Measurements from ENCODE around the gene TSPAN4. TPM values are rescaled to one million over a fixed set of nuclear protein-coding genes. Genes with fewer than 3 reads are reported as not detected.

Gene TSPAN4, protein sequence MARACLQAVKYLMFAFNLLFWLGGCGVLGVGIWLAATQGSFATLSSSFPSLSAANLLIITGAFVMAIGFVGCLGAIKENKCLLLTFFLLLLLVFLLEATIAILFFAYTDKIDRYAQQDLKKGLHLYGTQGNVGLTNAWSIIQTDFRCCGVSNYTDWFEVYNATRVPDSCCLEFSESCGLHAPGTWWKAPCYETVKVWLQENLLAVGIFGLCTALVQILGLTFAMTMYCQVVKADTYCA
- total RNA-seq: 40.5 TPM
- long read RNA-seq, transcript TSPAN4-203 (9 exons, 1,423 nt): major isoform, 48 of 117 reads
- long read RNA-seq, transcript TSPAN4-205 (9 exons, 1,426 nt): minor isoform, 12 of 117 reads
- long read RNA-seq, partial matches to known transcripts: 6 of 117 reads
- long read RNA-seq, other reads (novel, unspliced or antisense): 40 of 117 reads

GRCh38 chr11:842370-843002 is at the start of gene TSPAN4, which contains the start of gene POLR2L:
TSPAN4 (plus strand) TSS chr11:842852; CDS start chr11:850305, 7,453 bp downstream.
POLR2L (minus strand) TSS chr11:842529; CDS start chr11:842508, 21 bp downstream.
- ATAC-seq (peak; percentile 52), DNase-seq (peak; percentile 95)
- intact Hi-C loops (cut with micrococcal nuclease): no loop called here

GRCh38 chr11:792873-793272 is 49.8 kb upstream of the TSPAN4 start:
- DNase-seq (no peak), ATAC-seq (no peak)
- intact Hi-C loops (cut with micrococcal nuclease): no loop called here

DNA sequence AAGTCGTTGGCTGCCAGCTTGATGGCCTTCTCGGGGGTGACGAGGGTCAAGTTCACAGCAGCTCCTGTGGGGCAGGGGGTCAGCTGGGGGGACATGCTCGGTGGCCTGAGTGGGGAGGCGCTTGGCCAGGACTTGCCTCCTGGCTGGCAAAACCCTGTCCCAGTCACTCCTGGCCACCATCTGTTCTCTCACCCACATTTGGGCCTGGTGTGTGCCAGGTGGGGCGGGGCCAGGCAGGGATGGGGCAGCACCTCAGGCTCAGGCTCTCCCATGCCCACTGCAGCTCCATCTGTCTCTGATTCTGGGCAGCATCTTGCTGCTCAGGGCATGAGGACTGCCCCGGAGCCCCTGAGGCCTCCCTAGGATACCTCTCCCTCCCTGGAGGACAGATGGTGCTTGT is 49.1 kb upstream of the TSPAN4 start:
- DNase-seq: no peak
- ATAC-seq: no peak
- intact Hi-C loops (cut with micrococcal nuclease): no loop called here

- ATAC-seq (no peak), DNase-seq (no peak)
- intact Hi-C loops (cut with micrococcal nuclease): no loop called here
Measured at GRCh38 chr11:794013-794765, 48.5 kb upstream of the TSPAN4 start.

GRCh38 chr11:794766-795633 is 47.7 kb upstream of the TSPAN4 start:
- ATAC-seq: no peak
- DNase-seq: peak; percentile 34

GRCh38 chr11:795634-796564 is 46.8 kb upstream of the TSPAN4 start:
- peak; percentile 57 for ATAC-seq

More at GRCh38 chr11:794766-795633, 47.7 kb upstream of the TSPAN4 start:
- intact Hi-C loops (cut with micrococcal nuclease): no loop called here

GRCh38 chr11:796565-797295 is 45.9 kb upstream of the TSPAN4 start:
- no peak for ATAC-seq
- intact Hi-C loops (cut with micrococcal nuclease): no loop called here
- DNase-seq: peak; percentile 34

More at GRCh38 chr11:795634-796564, 46.8 kb upstream of the TSPAN4 start:
- intact Hi-C loops (cut with micrococcal nuclease): no loop called here
- DNase-seq: peak; percentile 81

DNA sequence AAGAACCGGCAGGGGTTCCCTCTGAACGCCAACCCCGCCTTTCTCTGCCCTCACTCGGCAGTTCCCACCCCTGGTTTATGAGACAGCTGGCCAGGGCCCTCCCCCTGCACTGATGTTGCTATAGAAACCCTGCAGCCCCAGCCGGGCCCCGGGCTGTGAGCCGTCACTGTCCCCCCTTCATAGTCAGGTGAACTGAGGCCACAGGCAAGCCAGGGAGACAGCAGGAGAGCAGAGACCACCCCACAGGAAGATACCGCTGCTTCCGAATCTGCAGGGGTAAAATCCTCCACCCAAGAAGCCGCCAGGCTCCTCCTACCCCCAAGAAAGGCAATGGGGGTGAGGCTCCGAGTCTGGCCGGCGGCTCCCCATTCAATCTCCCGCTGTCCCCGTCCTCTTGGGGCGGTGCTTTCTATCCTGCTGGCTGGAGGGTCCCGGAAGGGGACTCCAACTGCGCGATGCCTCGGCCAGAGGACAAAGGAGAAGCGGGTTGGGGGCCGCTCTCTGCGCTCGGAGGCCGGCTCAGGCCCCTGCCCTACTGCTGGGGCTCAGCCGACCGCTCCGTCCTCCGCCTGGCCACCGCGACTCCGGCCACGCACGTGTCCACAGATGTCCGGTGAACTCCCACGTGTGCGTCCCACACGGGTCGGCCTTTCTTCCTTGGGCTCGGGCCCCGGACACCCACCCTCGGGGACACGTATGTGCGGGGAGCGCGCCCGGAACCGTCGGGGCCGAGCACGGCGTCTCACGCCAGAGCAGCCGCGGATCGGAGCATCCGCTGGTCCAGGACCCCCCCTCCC is 45.2 kb upstream of the TSPAN4 start:
- intact Hi-C loops (cut with micrococcal nuclease): no loop called here
- ATAC-seq (peak; percentile 57), DNase-seq (peak; percentile 78)

DNA sequence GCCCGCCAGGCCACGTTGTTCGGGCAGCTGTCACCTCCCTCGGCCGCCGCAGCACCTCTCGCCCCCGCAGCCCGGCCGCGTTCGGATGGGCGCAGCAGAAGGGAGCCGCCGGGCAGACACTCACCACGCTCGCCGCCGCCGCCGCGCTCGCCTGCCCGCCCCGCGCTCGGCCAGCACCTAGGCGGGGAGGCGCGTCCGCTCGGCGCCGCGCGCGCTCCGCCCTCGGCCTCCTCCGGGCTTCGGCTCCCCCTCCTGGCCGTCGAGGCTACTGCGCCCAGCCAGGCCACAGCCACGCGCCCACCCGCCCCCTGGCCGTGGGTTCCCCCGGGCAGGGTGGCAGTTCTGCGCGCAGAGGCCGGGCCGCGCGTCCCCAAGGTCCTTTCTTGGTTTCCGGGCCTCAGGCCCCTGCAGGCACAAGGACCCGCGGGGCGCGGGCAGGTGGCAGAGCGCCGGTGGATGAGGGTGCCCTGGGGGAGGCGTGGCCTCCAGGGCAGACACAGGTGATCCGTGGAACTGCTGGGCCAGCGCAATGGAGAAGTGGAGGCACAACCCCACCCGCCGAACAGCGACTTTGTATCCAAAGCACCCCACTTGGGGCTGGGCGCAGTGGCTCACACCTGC is 44.4 kb upstream of the TSPAN4 start, which contains the start of gene SLC25A22:
SLC25A22 (minus strand) TSS at position 189 of the 621 bp plus-strand sequence. CDS start 3,275 bp downstream, outside the sequence.
- intact Hi-C loops (cut with micrococcal nuclease): no loop called here
- DNase-seq (peak; percentile 90), ATAC-seq (peak; percentile 76)

GRCh38 chr11:799641-800316 is 42.9 kb upstream of the TSPAN4 start:
- DNase-seq: peak; percentile 31
- intact Hi-C loops (cut with micrococcal nuclease): no loop called here
- ATAC-seq: no peak

GRCh38 chr11:800473-800872 is 42.2 kb upstream of the TSPAN4 start:
- peak; percentile 36 for DNase-seq
- intact Hi-C loops (cut with micrococcal nuclease): no loop called here
- no peak for ATAC-seq

DNA sequence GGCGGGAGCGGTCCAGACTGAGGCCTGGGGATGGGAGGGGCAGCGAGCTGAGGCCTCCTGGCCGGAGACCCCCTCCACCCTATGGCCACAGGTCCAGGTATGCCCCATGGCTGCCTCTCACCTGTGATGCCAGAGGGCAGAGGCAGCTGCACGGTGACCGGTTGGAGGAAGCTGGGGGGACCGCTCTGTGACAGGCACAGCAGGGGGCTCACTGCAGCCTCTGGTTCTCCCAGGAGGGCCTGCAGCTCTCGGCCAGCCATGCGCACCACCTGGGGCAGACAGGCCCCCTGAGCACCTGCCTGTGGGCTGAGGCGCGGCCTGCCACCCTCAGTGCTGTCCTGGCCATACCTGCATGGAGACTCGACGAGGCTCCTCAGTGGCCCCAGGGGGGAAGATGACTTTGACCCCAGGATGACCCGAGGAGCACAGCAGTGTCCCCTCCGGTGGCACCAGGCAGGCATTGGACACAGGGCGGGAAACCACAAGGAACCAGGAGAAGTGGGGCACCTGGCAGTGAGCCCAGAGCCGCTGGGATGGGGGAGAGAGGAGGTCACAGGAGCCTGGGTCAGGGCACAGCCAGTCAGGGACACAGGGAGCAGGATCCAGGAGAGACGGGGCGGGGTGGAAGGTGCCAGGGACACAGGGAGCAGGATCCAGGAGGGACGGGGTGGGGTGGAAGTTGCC is 41.4 kb upstream of the TSPAN4 start:
- intact Hi-C loops (cut with micrococcal nuclease): no loop called here
- DNase-seq: no peak
- no peak for ATAC-seq

GRCh38 chr11:802018-802617 is 40.5 kb upstream of the TSPAN4 start:
- DNase-seq (no peak), ATAC-seq (no peak)
- intact Hi-C loops (cut with micrococcal nuclease): no loop called here

Data from left ventricle myocardium superior (tissue), 1 donor.